Hepatocyte (in vitro differentiated cells): Measurements from ENCODE around the gene TWIST1. TPM values are rescaled to one million over a fixed set of nuclear protein-coding genes. Genes with fewer than 3 reads are reported as not detected.

Source experiments
- DNase-seq: peaks from one replicate; pipeline ENCODE4 v3.0.0-alpha.2; 2016; ENCODE audit warnings: low spot score
- H2AFZ ChIP-seq: fragments of 200-600 bp; sonication (generic); 2 replicates; pipeline ENCODE4 v1.6.0; 2016; ENCODE audit warnings: antibody characterized with exemption, mild to moderate bottlenecking
- H3K27ac ChIP-seq: fragments of 200-600 bp; sonication (generic); 2 replicates; pipeline ENCODE4 v1.5.1; 2016; ENCODE audit warnings: mild to moderate bottlenecking
- H3K27me3 ChIP-seq: fragments of 200-600 bp; sonication (generic); 2 replicates; pipeline ENCODE4 v1.6.1; 2016
- H3K36me3 ChIP-seq: fragments of 200-600 bp; sonication (generic); replicated peaks from 2 replicates; pipeline ENCODE4 v1.5.1; 2016; ENCODE audit warnings: low read depth; ENCODE audit not compliant: insufficient read depth
- H3K4me1 ChIP-seq: fragments of 200-600 bp; sonication (generic); 2 replicates; pipeline ENCODE4 v1.5.1; 2016; ENCODE audit warnings: mild to moderate bottlenecking, moderate library complexity; ENCODE audit not compliant: insufficient read depth
- H3K4me2 ChIP-seq: fragments of 200-600 bp; sonication (generic); 2 replicates; pipeline ENCODE4 v1.6.0; 2016
- H3K4me3 ChIP-seq: fragments of 200-600 bp; sonication (generic); 2 replicates; pipeline ENCODE4 v1.5.1; 2016; ENCODE audit warnings: mild to moderate bottlenecking
- H3K79me2 ChIP-seq: fragments of 200-600 bp; sonication (generic); 2 replicates; pipeline ENCODE4 v1.6.0; 2017; ENCODE audit warnings: mild to moderate bottlenecking
- H3K9me2 ChIP-seq: fragments of 200-600 bp; sonication (generic); replicated peaks from 2 replicates; pipeline ENCODE4 v1.6.0; 2017; ENCODE audit warnings: mild to moderate bottlenecking; ENCODE audit not compliant: insufficient read depth
- H3K9me3 ChIP-seq: fragments of 200-600 bp; sonication (generic); 2 replicates; pipeline ENCODE4 v1.5.1; 2016; ENCODE audit warnings: low read depth, mild to moderate bottlenecking
- H4K20me1 ChIP-seq: fragments of 200-600 bp; sonication (generic); 2 replicates; pipeline ENCODE4 v1.6.0; 2016; ENCODE audit warnings: mild to moderate bottlenecking; ENCODE audit not compliant: insufficient read depth, poor library complexity, severe bottlenecking
- CTCF ChIP-seq: fragments of 200-600 bp; sonication (generic); IDR thresholded peaks from 2 replicates; pipeline ENCODE4 v1.5.1; 2016; ENCODE audit warnings: antibody characterized with exemption, mild to moderate bottlenecking; ENCODE audit not compliant: poor library complexity
- WGBS: methylation state at CpG from one replicate; pipeline ENCODE4 v1.1.6; 2016; ENCODE audit warnings: low lambda C conversion rate; ENCODE audit errors: missing lambda C conversion rate; 5-methylcytosine and 5-hydroxymethylcytosine counted together
- polyA plus RNA-seq: library from polyadenylated mRNA; unstranded; fragments of >200 nt; fragmentation: Nextera tagmentation; extraction: Ambion mirVana; gene quantifications from 2 replicates; pipeline ENCODE4 v1.2.1, GENCODE V29; 2016
- total RNA-seq: library from RNA; depleted of rRNA; stranded (reverse); fragments of >200 nt; gene quantifications from 2 replicates; pipeline ENCODE4 v1.2.3, GENCODE V29; 2014

The TWIST1 gene
- total and polyA plus RNA-seq, 2 experiments from 2014 or later: 23.2 to 24.7 TPM

DNA sequence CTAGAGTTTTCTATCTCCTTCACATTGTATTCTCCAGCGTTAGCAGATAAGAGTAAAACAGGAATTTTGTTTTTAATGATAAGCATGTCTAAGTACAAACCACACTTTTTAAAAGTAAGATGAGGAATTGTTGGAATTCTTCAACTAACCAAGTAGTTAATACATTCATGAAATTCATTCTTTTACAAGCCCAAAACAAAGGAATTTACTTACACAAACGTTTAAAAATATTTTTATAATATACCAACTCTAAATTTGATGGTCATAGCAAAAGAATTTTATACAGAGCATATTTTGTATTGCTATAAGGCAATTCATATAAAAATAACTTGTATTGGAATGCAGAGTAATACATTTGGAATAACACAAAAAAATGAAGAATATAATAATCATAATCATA lies 51.3 kb downstream of the TWIST1 start:
- H2AFZ ChIP-seq: no peak overlapping the region
- no peak overlapping the region for H3K4me2 ChIP-seq
- H3K27me3 ChIP-seq: no peaks in the 10 kb centered on the region
- H3K9me3 ChIP-seq: no peaks in the 10 kb centered on the region
- H4K20me1 ChIP-seq: no peaks in the 10 kb centered on the region
- no peaks in the 10 kb centered on the region for H3K9me2 ChIP-seq
- no peaks in the 10 kb centered on the region for H3K79me2 ChIP-seq
- WGBS: 29% methylated on average over 2 of the region's 2 CpGs
- no peak overlapping the region for H3K4me3 ChIP-seq
- no peaks in the 10 kb centered on the region for H3K4me1 ChIP-seq
- no peaks in the 10 kb centered on the region for H3K36me3 ChIP-seq
- TF ChIP-seq CTCF: no peak
- no peak for DNase-seq
- no peak overlapping the region for H3K27ac ChIP-seq

Other genes starting within 250 kb of the TWIST1 start
- not detected in 2 replicates for gene FERD3L, start 27.8 kb upstream of the TWIST1 start, total RNA-seq
- gene FERD3L, start 27.8 kb upstream of the TWIST1 start, polyA plus RNA-seq: not detected in 2 replicates